ENCODE data around the gene CLASRP. TPM values are rescaled to one million over a fixed set of nuclear protein-coding genes. Genes with fewer than 3 reads are reported as not detected.

Gene CLASRP
- polyA plus RNA-seq, 3 donors: 2.2 to 152 (median 4.1) TPM

- Mint-ChIP-seq H3K27ac (peak overlapping the region in 1 of 7 donors; percentile 14), H3K27me3 (ENCODE audit: low read depth in 3 of 3) (peaks cover 0 to 1% (median 0%) of the 10 kb centered on the region in 3 donors), H3K4me3 (no peak overlapping the region), H3K4me1 (no peaks in the 10 kb centered on the region), H3K36me3 (peaks cover 38 to 57% of the 10 kb centered on the region in 2 donors), H3K9me3 (peaks cover 0 to 3% (median 0%) of the 10 kb centered on the region in 7 donors)
- no peaks in the 10 kb centered on the region for H3K9me3 ChIP-seq (replicated peaks in 1 of 2; ENCODE audit: control insufficient read depth in 1 of 2, insufficient read depth in 1 of 2, low read length in 2 of 2)
- peaks cover 19% of the 10 kb centered on the region for H4K20me1 ChIP-seq (ENCODE audit: insufficient read depth, low read length)
- no peak overlapping the region for H3K4me2 ChIP-seq (replicated peaks; ENCODE audit: extremely low read depth, low read length, poor library complexity, severe bottlenecking)
- TF ChIP-seq CTCF (IDR thresholded peaks at IDR 0.05): no peak
- no peaks in the 10 kb centered on the region for H3K79me2 ChIP-seq (ENCODE audit: insufficient read depth, low read length)
- H3K27me3 ChIP-seq (ENCODE audit: control insufficient read depth in 2 of 2, insufficient read depth in 2 of 2, low read length in 2 of 2): no peaks in the 10 kb centered on the region
- no peaks in the 10 kb centered on the region for H3K4me1 ChIP-seq (ENCODE audit: control insufficient read depth in 1 of 2, insufficient read depth in 2 of 2, low read length in 2 of 2)
- DNase-seq: no peak
- intact Hi-C loops (cut with micrococcal nuclease): no loop called here
- H3K36me3 ChIP-seq (replicated peaks in 1 of 2; ENCODE audit: control insufficient read depth in 1 of 2, insufficient read depth in 2 of 2, low read length in 2 of 2): peaks cover 10 to 48% of the 10 kb centered on the region in 2 donors
- no peak overlapping the region for H3K27ac ChIP-seq (ENCODE audit: low read depth in 1 of 2, low read length in 2 of 2)
- H3K9ac ChIP-seq (ENCODE audit: insufficient read depth, low read length, poor library complexity, severe bottlenecking): no peak overlapping the region
- H2AFZ ChIP-seq (ENCODE audit: insufficient read depth, low read depth, low read length, poor library complexity, severe bottlenecking): no peak overlapping the region
- no peak overlapping the region for H3K4me3 ChIP-seq (replicated peaks in 1 of 3; ENCODE audit: low read depth in 2 of 3, low read length in 3 of 3)
- WGBS (ENCODE audit: insufficient coverage): no CpG with 5 or more reads among the region's 3 CpGs
Observed at GRCh38 chr19:45020071-45020470, 18.8 kb upstream of the CLASRP start.

- Mint-ChIP-seq H3K4me1 (no peaks in the 10 kb centered on the region), H3K36me3 (peaks cover 39 to 60% of the 10 kb centered on the region in 2 donors)
- intact Hi-C loops (cut with micrococcal nuclease): no loop called here
Observed at GRCh38 chr19:45021971-45022370, 16.9 kb upstream of the CLASRP start.

More at GRCh38 chr19:45021971-45022370, 16.9 kb upstream of the CLASRP start:
- H3K27me3 ChIP-seq (ENCODE audit: control insufficient read depth in 2 of 2, insufficient read depth in 2 of 2, low read length in 2 of 2): no peaks in the 10 kb centered on the region
- no peak overlapping the region for H3K27ac Mint-ChIP-seq
- H4K20me1 ChIP-seq (ENCODE audit: insufficient read depth, low read length): peaks cover 4% of the 10 kb centered on the region
- H3K27me3 Mint-ChIP-seq (ENCODE audit: low read depth in 3 of 3): peaks cover 0 to 1% (median 0%) of the 10 kb centered on the region in 3 donors
- no peak for TF ChIP-seq CTCF (IDR thresholded peaks at IDR 0.05)
- H3K36me3 ChIP-seq (replicated peaks in 1 of 2; ENCODE audit: control insufficient read depth in 1 of 2, insufficient read depth in 2 of 2, low read length in 2 of 2): peaks cover 12 to 60% of the 10 kb centered on the region in 2 donors
- H3K9ac ChIP-seq (ENCODE audit: insufficient read depth, low read length, poor library complexity, severe bottlenecking): no peak overlapping the region
- 99% methylated on average over 11 of the region's 14 CpGs for WGBS (ENCODE audit: insufficient coverage)
- H3K9me3 Mint-ChIP-seq: peaks cover 0 to 3% (median 0%) of the 10 kb centered on the region in 7 donors
- no peaks in the 10 kb centered on the region for H3K4me1 ChIP-seq (ENCODE audit: control insufficient read depth in 1 of 2, insufficient read depth in 2 of 2, low read length in 2 of 2)
- DNase-seq: no peak
- H3K4me3 Mint-ChIP-seq: no peak overlapping the region
- H3K9me3 ChIP-seq (replicated peaks in 1 of 2; ENCODE audit: control insufficient read depth in 1 of 2, insufficient read depth in 1 of 2, low read length in 2 of 2): no peaks in the 10 kb centered on the region
- H2AFZ ChIP-seq (ENCODE audit: insufficient read depth, low read depth, low read length, poor library complexity, severe bottlenecking): no peak overlapping the region
- H3K27ac ChIP-seq (ENCODE audit: low read depth in 1 of 2, low read length in 2 of 2): no peak overlapping the region
- no peak overlapping the region for H3K4me2 ChIP-seq (replicated peaks; ENCODE audit: extremely low read depth, low read length, poor library complexity, severe bottlenecking)
- no peaks in the 10 kb centered on the region for H3K79me2 ChIP-seq (ENCODE audit: insufficient read depth, low read length)
- no peak overlapping the region for H3K4me3 ChIP-seq (replicated peaks in 1 of 3; ENCODE audit: low read depth in 2 of 3, low read length in 3 of 3)

Measured in CD14-positive monocyte (primary cell).